ENCODE results near the gene PACRG. TPM values are rescaled to one million over a fixed set of nuclear protein-coding genes. Genes with fewer than 3 reads are reported as not detected.

Gene PACRG
- total RNA-seq, 1 experiment from 2014 or later = 0.26 TPM

DNA sequence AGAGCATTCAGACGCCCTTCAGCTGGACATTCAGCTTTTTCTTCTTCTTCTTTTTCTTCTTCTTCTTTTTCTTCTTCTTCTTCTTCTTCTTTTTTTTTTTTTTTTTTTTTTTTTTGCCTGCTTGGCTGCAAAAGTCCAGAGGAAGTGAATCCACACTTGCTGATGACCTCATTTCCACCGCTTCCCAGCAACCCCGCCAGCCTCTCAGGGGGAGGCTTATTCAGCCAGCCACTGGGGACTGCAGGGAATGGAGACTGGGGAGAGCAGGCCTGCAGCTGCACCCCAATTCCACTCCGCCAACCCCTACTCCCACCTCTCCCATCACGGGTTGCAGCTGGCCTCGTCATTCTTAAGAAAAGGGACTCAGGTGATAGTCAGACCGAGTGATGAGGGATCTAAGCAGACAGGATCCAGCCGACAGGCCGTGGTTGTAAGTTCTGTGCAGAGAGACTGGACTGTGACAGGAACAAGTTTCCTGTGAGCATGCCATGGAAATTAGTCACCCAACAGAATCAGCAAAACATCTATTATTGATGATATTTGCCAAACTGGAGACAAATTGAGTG is 627.7 kb downstream of the PACRG start:
- no peak overlapping the region for H3K56ac ChIP-seq (ENCODE audit: insufficient read length, low read depth, low read length)
- no CpG with 5 or more reads among the region's 9 CpGs for WGBS (ENCODE audit: extremely low coverage, insufficient read length, low lambda C conversion rate)
- Mint-ChIP-seq H3K36me3 (ENCODE audit: insufficient read depth in 1 of 3, low read depth in 3 of 3) (no peaks in the 10 kb centered on the region), H3K27me3 (ENCODE audit: low read depth) (peaks cover 1% of the 10 kb centered on the region), H3K27ac (no peak overlapping the region), H3K9me3 (no peaks in the 10 kb centered on the region), H3K4me1 (peaks cover 15 to 24% of the 10 kb centered on the region in 2 experiments; a peak in 3 of 4 replicates), H3K4me3 (no peak overlapping the region)
- peaks cover 5% of the 10 kb centered on the region; the same call in 1 of the 2 replicates for H3K4me1 ChIP-seq (ENCODE audit: insufficient read depth, low read length)
- no peak overlapping the region for H3K27ac ChIP-seq (ENCODE audit: insufficient read length, low read depth, low read length)
- H3T11ph ChIP-seq (ENCODE audit: low read length) = no peak overlapping the region
- no peak overlapping the region for H4K91ac ChIP-seq (ENCODE audit: insufficient read length, low read depth, low read length)
- H3K79me1 ChIP-seq (ENCODE audit: insufficient read depth, low read depth, low read length, poor library complexity, severe bottlenecking) = no peaks in the 10 kb centered on the region
- H3K9me3 ChIP-seq (ENCODE audit: control insufficient read depth, low read depth, low read length) = no peaks in the 10 kb centered on the region
- no peaks in the 10 kb centered on the region for H4K20me1 ChIP-seq (ENCODE audit: control insufficient read depth, insufficient read depth, insufficient read length)
- no peak overlapping the region for H3K4ac ChIP-seq (ENCODE audit: low read depth, low read length)
- TF ChIP-seq, protein P1, sequence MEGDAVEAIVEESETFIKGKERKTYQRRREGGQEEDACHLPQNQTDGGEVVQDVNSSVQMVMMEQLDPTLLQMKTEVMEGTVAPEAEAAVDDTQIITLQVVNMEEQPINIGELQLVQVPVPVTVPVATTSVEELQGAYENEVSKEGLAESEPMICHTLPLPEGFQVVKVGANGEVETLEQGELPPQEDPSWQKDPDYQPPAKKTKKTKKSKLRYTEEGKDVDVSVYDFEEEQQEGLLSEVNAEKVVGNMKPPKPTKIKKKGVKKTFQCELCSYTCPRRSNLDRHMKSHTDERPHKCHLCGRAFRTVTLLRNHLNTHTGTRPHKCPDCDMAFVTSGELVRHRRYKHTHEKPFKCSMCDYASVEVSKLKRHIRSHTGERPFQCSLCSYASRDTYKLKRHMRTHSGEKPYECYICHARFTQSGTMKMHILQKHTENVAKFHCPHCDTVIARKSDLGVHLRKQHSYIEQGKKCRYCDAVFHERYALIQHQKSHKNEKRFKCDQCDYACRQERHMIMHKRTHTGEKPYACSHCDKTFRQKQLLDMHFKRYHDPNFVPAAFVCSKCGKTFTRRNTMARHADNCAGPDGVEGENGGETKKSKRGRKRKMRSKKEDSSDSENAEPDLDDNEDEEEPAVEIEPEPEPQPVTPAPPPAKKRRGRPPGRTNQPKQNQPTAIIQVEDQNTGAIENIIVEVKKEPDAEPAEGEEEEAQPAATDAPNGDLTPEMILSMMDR (conservative IDR thresholded peaks at IDR 0.05) = no peak
- H2BK15ac ChIP-seq (ENCODE audit: low read depth, low read length) = no peak overlapping the region
- no peak overlapping the region for H2BK5ac ChIP-seq (ENCODE audit: insufficient read length, low read length)
- no peak overlapping the region for H2AFZ ChIP-seq (ENCODE audit: low read length)
- no peak for DNase-seq
- H3K27me3 ChIP-seq (ENCODE audit: insufficient read depth, low read length) = no peaks in the 10 kb centered on the region
- no peak overlapping the region for H3K23ac ChIP-seq (ENCODE audit: insufficient read length, low read depth, low read length)
- no peak overlapping the region for H4K5ac ChIP-seq (ENCODE audit: insufficient read length, low read depth, low read length)
- no peak overlapping the region for H3K4me2 ChIP-seq (ENCODE audit: insufficient read depth, insufficient read length, low read length)
- H3K79me2 ChIP-seq (ENCODE audit: insufficient read depth, low read length) = no peaks in the 10 kb centered on the region
- H2BK120ac ChIP-seq (ENCODE audit: low read depth, low read length, poor library complexity, severe bottlenecking) = no peak overlapping the region
- peaks cover 2% of the 10 kb centered on the region for H3K23me2 ChIP-seq (ENCODE audit: insufficient read length, low read depth, low read length, poor library complexity, severe bottlenecking)
- no peak overlapping the region for H3K9ac ChIP-seq (ENCODE audit: extremely low read depth, insufficient read length, low read length)
- no peak overlapping the region; the same call in 1 of the 2 replicates for H3K14ac ChIP-seq (ENCODE audit: insufficient read depth, low read length)
- no peak overlapping the region for H2BK12ac ChIP-seq (ENCODE audit: insufficient read length, low read depth, low read length)
- no peak overlapping the region for H2BK20ac ChIP-seq (ENCODE audit: low read depth, low read length, poor library complexity, severe bottlenecking)
- H2AK5ac ChIP-seq (ENCODE audit: insufficient read length, low read length) = no peak overlapping the region
- no peak overlapping the region for H3K18ac ChIP-seq (ENCODE audit: insufficient read length, low read depth, low read length)
- H4K8ac ChIP-seq (replicated peaks; ENCODE audit: insufficient read length, low read depth, low read length) = no peak overlapping the region
